Colonic mucosa (tissue), 4 donors: Measurements from ENCODE around the gene PIM3. TPM values are rescaled to one million over a fixed set of nuclear protein-coding genes. Genes with fewer than 3 reads are reported as not detected.
A peak's percentile ranks its signal among the peaks of the same experiment; 100 is the strongest.

ENCODE experiments used
- DNase-seq: peaks from one replicate; pipeline ENCODE4 v3.0.0-alpha.2; 2020
- H3K27ac ChIP-seq: fragments of 200-600 bp; one replicate; pipeline ENCODE4 v1.8.0; 2021
- H3K27me3 ChIP-seq: fragments of 200-600 bp; one replicate; pipeline ENCODE4 v1.8.0; 2021
- H3K36me3 ChIP-seq: fragments of 200-600 bp; one replicate; pipeline ENCODE4 v1.8.0; 2021
- H3K4me1 ChIP-seq: fragments of 200-600 bp; one replicate; pipeline ENCODE4 v1.8.0; 2021; ENCODE audit warnings: mild to moderate bottlenecking
- H3K4me3 ChIP-seq: fragments of 200-600 bp; one replicate; pipeline ENCODE4 v1.8.0; 2021
- H3K9ac ChIP-seq, 2 donors: one replicate each; pipeline ENCODE4 v1.7.0; 2013; ENCODE audit warnings: control low read depth in 2 of 2, low read depth in 2 of 2, low read length in 2 of 2
- H3K9me3 ChIP-seq: fragments of 200-600 bp; one replicate; pipeline ENCODE4 v1.8.0; 2021
- intact Hi-C: fragments of 100-400 bp; cut with DNase I; formaldehyde crosslinking; loops from one replicate; pipeline ENCODE4 v1.14.1; 2022
- total RNA-seq, 2 donors: library from RNA; stranded (reverse); fragmentation: NEBNext Ultra II Directional in 1 of 2; extraction: Animal tissue kit (Norgen Biotek cat#: 25700) in 1 of 2; gene quantifications; one replicate each; pipeline ENCODE4 v1.2.1, GENCODE V29; 2021
- TF ChIP-seq, protein P1 (sequence below): fragments of 200-600 bp; IDR thresholded peaks from one replicate; pipeline ENCODE4 v1.8.0; 2022; ENCODE audit warnings: antibody characterized with exemption, mild to moderate bottlenecking
- donor health status: healthy.
- donor health status: DM: no; HTN: no; CAD: no.
- donor health status: DM: no; HTN: no; CAD: no.

The PIM3 gene
- total RNA-seq, 2 donors from 2014 or later = 65.6 to 74.4 TPM

DNA sequence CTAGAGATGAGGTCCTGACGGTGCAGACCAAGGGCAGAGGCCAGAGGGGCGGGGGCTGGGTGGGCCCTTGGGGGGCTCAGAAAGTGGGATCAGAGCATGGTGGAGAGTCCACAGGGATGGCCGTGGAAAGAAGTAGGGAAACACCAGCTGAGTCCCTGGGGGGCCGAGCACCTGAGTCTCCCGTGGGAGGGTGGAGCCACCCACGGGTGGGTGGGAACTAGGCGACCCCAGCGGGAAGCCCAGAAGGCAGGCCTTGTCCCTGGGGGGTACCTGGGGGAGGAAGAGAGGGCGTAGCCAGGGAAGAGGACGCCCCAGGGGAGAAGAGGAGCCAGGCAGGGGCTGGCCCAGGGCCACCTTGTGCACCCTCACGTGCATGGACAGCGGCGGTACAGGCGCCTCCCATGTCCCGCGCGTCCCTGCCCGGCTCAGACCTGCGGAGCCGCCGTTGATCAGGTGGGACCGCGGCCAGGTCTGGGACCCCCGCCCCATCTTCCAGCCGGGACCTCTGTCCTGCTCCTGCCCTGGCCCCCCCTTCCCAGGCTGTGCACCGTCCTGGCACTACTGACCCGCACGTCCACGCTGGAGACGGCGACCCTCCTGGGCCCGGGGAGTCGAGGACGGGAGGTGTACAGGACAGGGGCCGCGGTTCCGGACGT, 31.9 kb upstream of the PIM3 start:
- Histone ChIP-seq H3K36me3 (no peaks in the 10 kb centered on the region), H3K9me3 (no peaks in the 10 kb centered on the region), H3K4me1 (peaks cover 6% of the 10 kb centered on the region), H3K4me3 (no peak overlapping the region), H3K9ac (no peak overlapping the region), H3K27ac (no peak overlapping the region), H3K27me3 (no peaks in the 10 kb centered on the region)
- DNase-seq = no peak
- TF ChIP-seq, protein P1, sequence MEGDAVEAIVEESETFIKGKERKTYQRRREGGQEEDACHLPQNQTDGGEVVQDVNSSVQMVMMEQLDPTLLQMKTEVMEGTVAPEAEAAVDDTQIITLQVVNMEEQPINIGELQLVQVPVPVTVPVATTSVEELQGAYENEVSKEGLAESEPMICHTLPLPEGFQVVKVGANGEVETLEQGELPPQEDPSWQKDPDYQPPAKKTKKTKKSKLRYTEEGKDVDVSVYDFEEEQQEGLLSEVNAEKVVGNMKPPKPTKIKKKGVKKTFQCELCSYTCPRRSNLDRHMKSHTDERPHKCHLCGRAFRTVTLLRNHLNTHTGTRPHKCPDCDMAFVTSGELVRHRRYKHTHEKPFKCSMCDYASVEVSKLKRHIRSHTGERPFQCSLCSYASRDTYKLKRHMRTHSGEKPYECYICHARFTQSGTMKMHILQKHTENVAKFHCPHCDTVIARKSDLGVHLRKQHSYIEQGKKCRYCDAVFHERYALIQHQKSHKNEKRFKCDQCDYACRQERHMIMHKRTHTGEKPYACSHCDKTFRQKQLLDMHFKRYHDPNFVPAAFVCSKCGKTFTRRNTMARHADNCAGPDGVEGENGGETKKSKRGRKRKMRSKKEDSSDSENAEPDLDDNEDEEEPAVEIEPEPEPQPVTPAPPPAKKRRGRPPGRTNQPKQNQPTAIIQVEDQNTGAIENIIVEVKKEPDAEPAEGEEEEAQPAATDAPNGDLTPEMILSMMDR = no peak
- intact Hi-C loops = loop anchor here (2.0 to 10.0 kb wide), 3 partner anchors 102 to 216 kb away; no protein-coding TSS in a partner anchor

DNA sequence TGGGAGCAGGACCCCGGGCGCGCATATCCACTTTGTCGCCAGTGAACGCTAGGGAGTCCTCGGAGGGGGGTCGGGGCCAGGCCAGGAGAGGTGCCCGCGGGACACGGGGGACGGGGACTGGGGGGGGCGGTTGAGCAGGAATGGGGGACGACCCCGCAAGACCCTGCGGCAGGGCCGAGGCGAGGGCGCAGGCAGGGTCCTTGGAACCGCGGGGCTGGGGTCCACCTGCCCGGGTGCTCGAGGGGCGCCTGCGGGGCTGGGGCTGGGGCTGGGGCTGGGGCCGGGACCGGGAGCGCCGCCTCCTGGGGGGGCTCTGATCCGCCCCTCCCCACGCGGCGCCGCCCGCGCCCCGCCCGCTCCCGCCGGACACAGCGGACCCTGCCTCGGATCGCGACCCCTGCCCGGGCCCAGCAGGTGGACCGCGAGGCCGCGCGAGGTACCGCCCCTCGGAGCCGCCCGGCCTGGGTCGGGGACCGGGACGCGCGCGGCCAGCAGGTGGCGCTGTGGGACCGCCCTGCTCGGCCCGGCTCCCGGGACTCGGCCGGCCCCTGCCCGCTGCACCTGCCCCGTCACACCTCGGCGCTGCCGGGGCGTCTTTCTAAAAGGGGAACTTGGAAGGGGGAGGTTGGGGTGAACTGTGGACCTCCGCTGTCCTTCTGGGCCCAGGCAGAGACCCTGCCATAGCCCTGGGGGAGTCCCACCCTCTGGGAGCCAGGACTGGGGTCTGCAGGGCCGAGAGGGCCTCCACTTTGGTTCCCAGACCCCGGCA, 31.2 kb upstream of the PIM3 start:
- intact Hi-C loops = loop anchor here (2.0 to 10.0 kb wide), 3 partner anchors 101 to 215 kb away; no protein-coding TSS in a partner anchor
- no peak overlapping the region for H3K27ac ChIP-seq

DNA sequence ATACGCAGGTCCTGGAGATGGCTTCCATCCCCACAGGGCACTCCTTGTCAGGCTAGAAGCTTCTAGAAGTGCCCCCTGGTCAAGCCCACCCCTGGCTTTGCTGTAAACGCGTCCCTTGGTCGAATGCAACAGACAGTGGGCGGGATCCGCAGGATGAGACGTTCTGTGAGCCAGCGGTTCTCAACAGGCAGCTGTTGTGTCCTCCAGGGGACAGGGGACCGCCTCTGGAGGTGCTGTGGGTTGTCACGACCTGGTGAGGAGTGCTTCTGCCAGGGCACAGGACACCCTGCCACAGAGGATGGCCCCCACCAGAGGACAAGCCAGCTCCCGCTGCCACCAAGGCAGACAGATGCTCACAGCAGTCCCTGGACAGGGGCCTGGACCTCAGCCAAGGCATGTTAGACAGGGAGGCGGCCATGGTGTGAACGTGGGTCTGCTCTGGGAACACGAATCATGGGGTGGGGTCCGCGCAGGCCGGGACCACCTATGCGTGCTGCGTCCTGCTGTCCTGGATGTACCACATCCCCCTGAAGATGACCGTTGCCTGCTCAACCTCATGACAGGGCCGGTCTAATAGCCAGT, 30.5 kb upstream of the PIM3 start:
- Histone ChIP-seq H3K4me3 (no peak overlapping the region), H3K27ac (no peak overlapping the region), H3K27me3 (no peaks in the 10 kb centered on the region), H3K4me1 (peaks cover 17% of the 10 kb centered on the region), H3K9ac (no peak overlapping the region), H3K36me3 (no peaks in the 10 kb centered on the region), H3K9me3 (no peaks in the 10 kb centered on the region)
- no peak for DNase-seq
- intact Hi-C loops = loop anchor here (2.0 to 10.0 kb wide), 3 partner anchors 101 to 215 kb away; no protein-coding TSS in a partner anchor
- TF ChIP-seq, protein P1 = no peak

More for the DNA sequence above, 31.2 kb upstream of the PIM3 start:
- no peak overlapping the region for H3K9ac ChIP-seq
- no peaks in the 10 kb centered on the region for H3K27me3 ChIP-seq
- no peaks in the 10 kb centered on the region for H3K36me3 ChIP-seq
- H3K4me3 ChIP-seq = no peak overlapping the region
- no peaks in the 10 kb centered on the region for H3K9me3 ChIP-seq
- peak; percentile 63 for DNase-seq
- H3K4me1 ChIP-seq = peaks cover 10% of the 10 kb centered on the region
- TF ChIP-seq, protein P1 = peak; percentile 69

DNA sequence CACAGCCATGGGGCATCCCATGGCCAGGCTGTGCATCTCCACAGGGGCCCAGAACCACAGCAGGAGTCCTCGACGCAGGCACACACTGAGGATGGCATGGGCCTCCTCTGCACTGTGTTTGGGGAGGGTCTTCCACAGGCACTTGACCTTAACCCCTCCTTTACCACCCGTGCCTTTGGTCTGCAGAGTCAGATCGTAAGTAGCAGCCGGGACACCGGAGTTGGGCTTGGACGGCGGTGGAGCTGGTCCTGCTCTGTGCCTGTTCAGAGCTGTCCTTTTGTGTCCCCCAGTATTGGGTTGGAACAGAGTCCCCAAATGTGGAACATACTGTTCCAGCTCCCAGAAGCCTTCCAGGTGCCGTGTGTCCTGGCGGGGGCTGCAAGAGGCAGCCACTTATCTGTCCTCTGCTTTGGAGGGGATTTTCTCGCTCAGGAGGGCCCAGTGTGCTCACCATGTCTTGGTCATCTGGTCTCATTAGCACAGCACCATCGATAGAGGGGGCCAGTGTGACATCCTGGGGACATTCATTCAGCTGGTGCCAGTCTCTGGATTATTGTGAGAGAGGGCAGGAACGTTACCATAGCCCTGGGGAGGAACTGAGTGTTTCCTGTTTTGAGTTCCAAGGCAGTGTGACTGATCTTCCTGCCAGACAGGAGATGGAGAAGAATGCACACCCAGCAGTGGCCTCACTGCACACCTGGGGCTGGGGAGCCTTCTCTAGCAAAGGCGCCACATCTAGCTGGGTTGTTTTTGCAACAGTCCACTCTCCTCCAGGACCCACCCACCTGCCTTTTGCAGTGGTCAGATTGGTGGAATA, 29.8 kb upstream of the PIM3 start:
- DNase-seq = peak; percentile 85
- TF ChIP-seq, protein P1 = peak; percentile 51
- H3K9me3 ChIP-seq = no peaks in the 10 kb centered on the region
- H3K4me3 ChIP-seq = no peak overlapping the region
- H3K36me3 ChIP-seq = no peaks in the 10 kb centered on the region
- no peak overlapping the region for H3K9ac ChIP-seq
- H3K27me3 ChIP-seq = no peaks in the 10 kb centered on the region
- intact Hi-C loops = no loop called here
- peak overlapping the region; percentile 66 for H3K27ac ChIP-seq
- peaks cover 17% of the 10 kb centered on the region for H3K4me1 ChIP-seq
